ENCODE data around the gene MRTFA.

DNA sequence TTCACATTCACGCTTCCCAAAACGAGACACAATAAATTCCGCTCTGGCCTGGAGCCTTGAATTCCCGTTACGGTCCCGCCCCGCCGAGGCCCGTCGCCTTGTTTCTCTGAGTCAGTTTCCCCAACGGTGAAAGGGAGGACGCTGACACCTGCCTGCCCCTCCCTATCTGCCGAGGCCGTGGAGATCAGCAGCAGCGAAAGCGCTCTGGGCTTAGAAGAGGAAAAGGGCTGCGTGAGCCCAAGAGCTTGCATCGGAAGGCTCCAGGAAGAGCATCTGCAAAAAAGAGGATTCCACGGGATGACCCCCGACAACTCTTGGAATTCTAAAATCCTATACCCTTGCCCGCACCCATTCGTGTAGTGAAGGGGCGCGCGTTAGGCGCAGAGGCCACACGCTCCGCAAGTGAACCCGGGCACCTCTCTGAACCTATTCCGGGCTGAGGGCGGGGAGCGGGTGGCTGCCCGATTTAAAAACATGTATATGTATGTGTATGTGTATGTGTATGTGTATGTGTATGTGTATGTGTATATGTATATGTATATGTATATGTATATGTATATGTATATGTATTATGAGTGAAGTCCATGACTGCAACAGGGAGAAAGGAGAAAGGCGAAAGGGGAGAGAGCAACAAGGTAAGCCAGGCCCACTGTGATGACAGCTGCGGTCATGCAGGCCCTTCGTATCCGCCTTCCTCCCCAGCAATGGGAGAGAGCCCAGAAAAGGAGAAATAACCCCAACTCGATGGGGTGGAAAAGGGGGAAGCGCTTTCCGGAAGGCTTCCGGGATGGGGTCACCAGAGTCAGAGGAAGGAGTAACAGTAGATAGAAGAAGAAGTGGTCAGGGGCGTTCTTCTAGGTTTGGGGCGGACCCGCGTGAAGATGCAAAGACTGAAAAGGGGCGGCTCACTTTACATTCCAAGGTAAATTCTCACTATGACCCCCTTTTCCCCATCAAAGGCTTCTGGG lies 948 bp upstream of the MRTFA start:
- TF ChIP-seq NFIC (IDR thresholded peaks at IDR 0.05; ENCODE audit: borderline replicate concordance) (no peak), EP300 (IDR thresholded peaks at IDR 0.05; ENCODE audit: borderline replicate concordance in 1 of 2, low read depth in 1 of 2, low read length in 1 of 2) (no peak), JUND (IDR thresholded peaks at IDR 0.05) (no peak), POLR2AphosphoS5 (IDR thresholded peaks at IDR 0.05; ENCODE audit: low read depth, low read length) (0 out of 2 replicates have a peak, but pooled peaks have one; percentile 4), FOXM1 (IDR thresholded peaks at IDR 0.05; ENCODE audit: low read depth) (no peak), NRF1 (IDR thresholded peaks at IDR 0.05; ENCODE audit: low read depth, low read length) (no peak), RCOR1 (IDR thresholded peaks at IDR 0.05; ENCODE audit: low read length) (no peak), TCF12 (IDR thresholded peaks at IDR 0.05) (no peak), SMC3 (IDR thresholded peaks at IDR 0.05; ENCODE audit: low read depth, low read length) (no peak)
- TF ChIP-seq, protein P1, sequence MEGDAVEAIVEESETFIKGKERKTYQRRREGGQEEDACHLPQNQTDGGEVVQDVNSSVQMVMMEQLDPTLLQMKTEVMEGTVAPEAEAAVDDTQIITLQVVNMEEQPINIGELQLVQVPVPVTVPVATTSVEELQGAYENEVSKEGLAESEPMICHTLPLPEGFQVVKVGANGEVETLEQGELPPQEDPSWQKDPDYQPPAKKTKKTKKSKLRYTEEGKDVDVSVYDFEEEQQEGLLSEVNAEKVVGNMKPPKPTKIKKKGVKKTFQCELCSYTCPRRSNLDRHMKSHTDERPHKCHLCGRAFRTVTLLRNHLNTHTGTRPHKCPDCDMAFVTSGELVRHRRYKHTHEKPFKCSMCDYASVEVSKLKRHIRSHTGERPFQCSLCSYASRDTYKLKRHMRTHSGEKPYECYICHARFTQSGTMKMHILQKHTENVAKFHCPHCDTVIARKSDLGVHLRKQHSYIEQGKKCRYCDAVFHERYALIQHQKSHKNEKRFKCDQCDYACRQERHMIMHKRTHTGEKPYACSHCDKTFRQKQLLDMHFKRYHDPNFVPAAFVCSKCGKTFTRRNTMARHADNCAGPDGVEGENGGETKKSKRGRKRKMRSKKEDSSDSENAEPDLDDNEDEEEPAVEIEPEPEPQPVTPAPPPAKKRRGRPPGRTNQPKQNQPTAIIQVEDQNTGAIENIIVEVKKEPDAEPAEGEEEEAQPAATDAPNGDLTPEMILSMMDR (IDR thresholded peaks at IDR 0.05) = no peak
- TF ChIP-seq, protein P2, sequence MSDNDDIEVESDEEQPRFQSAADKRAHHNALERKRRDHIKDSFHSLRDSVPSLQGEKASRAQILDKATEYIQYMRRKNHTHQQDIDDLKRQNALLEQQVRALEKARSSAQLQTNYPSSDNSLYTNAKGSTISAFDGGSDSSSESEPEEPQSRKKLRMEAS (IDR thresholded peaks at IDR 0.05; ENCODE audit: low read depth) = no peak
- TF ChIP-seq, protein P3, sequence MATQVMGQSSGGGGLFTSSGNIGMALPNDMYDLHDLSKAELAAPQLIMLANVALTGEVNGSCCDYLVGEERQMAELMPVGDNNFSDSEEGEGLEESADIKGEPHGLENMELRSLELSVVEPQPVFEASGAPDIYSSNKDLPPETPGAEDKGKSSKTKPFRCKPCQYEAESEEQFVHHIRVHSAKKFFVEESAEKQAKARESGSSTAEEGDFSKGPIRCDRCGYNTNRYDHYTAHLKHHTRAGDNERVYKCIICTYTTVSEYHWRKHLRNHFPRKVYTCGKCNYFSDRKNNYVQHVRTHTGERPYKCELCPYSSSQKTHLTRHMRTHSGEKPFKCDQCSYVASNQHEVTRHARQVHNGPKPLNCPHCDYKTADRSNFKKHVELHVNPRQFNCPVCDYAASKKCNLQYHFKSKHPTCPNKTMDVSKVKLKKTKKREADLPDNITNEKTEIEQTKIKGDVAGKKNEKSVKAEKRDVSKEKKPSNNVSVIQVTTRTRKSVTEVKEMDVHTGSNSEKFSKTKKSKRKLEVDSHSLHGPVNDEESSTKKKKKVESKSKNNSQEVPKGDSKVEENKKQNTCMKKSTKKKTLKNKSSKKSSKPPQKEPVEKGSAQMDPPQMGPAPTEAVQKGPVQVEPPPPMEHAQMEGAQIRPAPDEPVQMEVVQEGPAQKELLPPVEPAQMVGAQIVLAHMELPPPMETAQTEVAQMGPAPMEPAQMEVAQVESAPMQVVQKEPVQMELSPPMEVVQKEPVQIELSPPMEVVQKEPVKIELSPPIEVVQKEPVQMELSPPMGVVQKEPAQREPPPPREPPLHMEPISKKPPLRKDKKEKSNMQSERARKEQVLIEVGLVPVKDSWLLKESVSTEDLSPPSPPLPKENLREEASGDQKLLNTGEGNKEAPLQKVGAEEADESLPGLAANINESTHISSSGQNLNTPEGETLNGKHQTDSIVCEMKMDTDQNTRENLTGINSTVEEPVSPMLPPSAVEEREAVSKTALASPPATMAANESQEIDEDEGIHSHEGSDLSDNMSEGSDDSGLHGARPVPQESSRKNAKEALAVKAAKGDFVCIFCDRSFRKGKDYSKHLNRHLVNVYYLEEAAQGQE (IDR thresholded peaks at IDR 0.05; ENCODE audit: low read depth, low read length) = no peak

All from SK-N-SH (cell line).